Transverse colon (tissue), 4 donors: ENCODE results near the gene RPS2. TPM values are rescaled to one million over a fixed set of nuclear protein-coding genes. Genes with fewer than 3 reads are reported as not detected.
A peak's percentile ranks its signal among the peaks of the same experiment; 100 is the strongest.

Experiments used
- DNase-seq: peaks from one replicate; pipeline ENCODE4 v3.0.0-alpha.2; 2019
- H3K27ac ChIP-seq, 4 donors: fragments of 200-600 bp; sonication (generic); 2 replicates each; pipeline ENCODE4 v1.5.1; 2016 to 2018; ENCODE audit warnings: inconsistent platforms in 4 of 4
- H3K27me3 ChIP-seq: fragments of 200-600 bp; sonication (generic); 2 replicates; pipeline ENCODE4 v1.5.1; 2017; ENCODE audit warnings: inconsistent platforms
- H3K36me3 ChIP-seq, 4 donors: fragments of 200-600 bp; sonication (generic); 2 replicates each; pipeline ENCODE4 v1.5.1; 2017 to 2019; ENCODE audit warnings: inconsistent platforms in 4 of 4
- H3K4me1 ChIP-seq, 4 donors: fragments of 200-600 bp; sonication (generic); 2 replicates each; pipeline ENCODE4 v1.5.1; 2017 to 2020; ENCODE audit warnings: inconsistent platforms in 4 of 4
- H3K4me3 ChIP-seq, 4 donors: fragments of 200-600 bp; sonication (generic); 1 replicate in 1 of 4; 2 replicates in 3 of 4; pipeline versions ENCODE4 v1.5.1 to v1.6.1; 2017 to 2019; ENCODE audit warnings: inconsistent platforms in 4 of 4
- H3K9me3 ChIP-seq, 2 donors: fragments of 200-600 bp; sonication (generic); 2 replicates each; pipeline ENCODE4 v1.5.1; 2017 to 2019; ENCODE audit warnings: inconsistent platforms in 2 of 2
- CTCF ChIP-seq, 5 experiments: fragments of 200-600 bp in 3 of 5; fragments of 450-650 bp in 2 of 5; sonication (generic) in 3 of 5; IDR thresholded peaks; 1 replicate in 2 of 5; 2 replicates in 3 of 5; pipeline ENCODE4 v1.5.1; 2016 to 2017; ENCODE audit warnings: antibody characterized with exemption in 5 of 5, inconsistent platforms in 3 of 5, mild to moderate bottlenecking in 2 of 5, moderate library complexity in 1 of 5
- EP300 ChIP-seq: sonication (generic); formaldehyde crosslinking; IDR thresholded peaks from one replicate; pipeline ENCODE4 v1.6.1; 2017; ENCODE audit warnings: antibody characterized with exemption, low read depth
- POLR2A ChIP-seq: fragments of 450-650 bp; IDR thresholded peaks from one replicate; pipeline ENCODE4 v1.6.1; 2016; ENCODE audit warnings: antibody characterized with exemption, mild to moderate bottlenecking, moderate library complexity
- POLR2AphosphoS5 ChIP-seq, 3 donors: sonication (generic); formaldehyde crosslinking; IDR thresholded peaks; one replicate each; pipeline ENCODE4 v1.6.1; 2016; ENCODE audit warnings: antibody characterized with exemption in 3 of 3
- WGBS, 2 donors: methylation state at CpG; one replicate each; pipeline ENCODE4 v1.1.5; 2018; ENCODE audit warnings: low coverage in 1 of 2; 5-methylcytosine and 5-hydroxymethylcytosine counted together
- in situ Hi-C, 4 donors: fragments of 200-750 bp; cut with MboI; loops; one replicate each; pipeline versions ENCODE4 v1.15.0 to v1.15.1; 2017; ENCODE audit warnings: low sequenced_read_pairs in 3 of 4, low pct_ligation_motif_present in 1 of 4, low pct_unique_long_range_greater_than_20kb in 1 of 4
- intact Hi-C: fragments of 100-400 bp; cut with DNase I; formaldehyde crosslinking; loops from one replicate; pipeline ENCODE4 v1.15.1; 2023; ENCODE audit warnings: low total_unique reads
- total RNA-seq, 4 donors: library from RNA; depleted of rRNA; stranded (reverse); fragments of >200 nt; gene quantifications; one replicate each; pipeline ENCODE4 v1.1.0, GENCODE V29; 2016

Gene RPS2
- total RNA-seq, 4 donors from 2014 or later: 896 to 2,085 (median 1,613) TPM

GRCh38 chr16:1983544-1984346, 19.1 kb upstream of the RPS2 start, which contains the start of gene GFER:
TSS of gene GFER (plus strand) at chr16:1984193. CDS start at chr16:1984219, 26 bp downstream.
- 1% methylated on average over 37 of the region's 109 CpGs; no CpG with 5 or more reads in 1 of the 2 donors for WGBS, 2 donors
- in situ Hi-C loops: no loop called here
- H3K4me1 ChIP-seq: peaks cover 22 to 62% (median 57%) of the 10 kb centered on the region in 4 donors

GRCh38 chr16:1982991-1983543, 18.4 kb upstream of the RPS2 start:
- intact Hi-C loops (loop anchor here (10.0 kb wide), 1 partner anchor 682 kb away; no protein-coding TSS in a partner anchor), in situ Hi-C loops (no loop called here)
- peak overlapping the region in 3 of 4 donors; percentile 74 to 90 (median 89) for H3K4me3 ChIP-seq
- WGBS, 2 donors: 28 to 40% methylated on average over 1 to 19 of the region's 19 CpGs
- no peak for TF ChIP-seq EP300
- TF ChIP-seq POLR2A: no peak
- TF ChIP-seq CTCF (IDR thresholded peaks at IDR 0.05): peak in 1 of 5 experiments; percentile 3
- TF ChIP-seq POLR2AphosphoS5 (IDR thresholded peaks at IDR 0.05): no peak
- peaks cover 22 to 66% (median 60%) of the 10 kb centered on the region in 4 donors for H3K4me1 ChIP-seq
- H3K27me3 ChIP-seq: peaks cover 39% of the 10 kb centered on the region
- no peaks in the 10 kb centered on the region for H3K9me3 ChIP-seq
- H3K27ac ChIP-seq: peak overlapping the region; percentile 91 to 95 (median 93)
- DNase-seq: no peak
- H3K36me3 ChIP-seq: peaks cover 0 to 8% (median 2%) of the 10 kb centered on the region in 4 donors

More at GRCh38 chr16:1983544-1984346, 19.1 kb upstream of the RPS2 start, which contains the start of gene GFER:
- peaks cover 37% of the 10 kb centered on the region for H3K27me3 ChIP-seq
- TF ChIP-seq CTCF (IDR thresholded peaks at IDR 0.05): peak in 4 of 5 experiments; percentile 24 to 45 (median 30)
- TF ChIP-seq POLR2A: peak; percentile 71
- peak in 2 of 3 donors; percentile 72 to 76 for TF ChIP-seq POLR2AphosphoS5 (IDR thresholded peaks at IDR 0.05)
- TF ChIP-seq EP300: no peak
- no peaks in the 10 kb centered on the region for H3K9me3 ChIP-seq
- intact Hi-C loops: loop anchor here (10.0 kb wide), 1 partner anchor 681 kb away; no protein-coding TSS in a partner anchor
- peak within 1 kb of the TSS; percentile 91 to 95 (median 93) for H3K27ac ChIP-seq
- peak; percentile 92 for DNase-seq
- peak within 1 kb of the TSS; percentile 58 to 90 (median 82) for H3K4me3 ChIP-seq
- H3K36me3 ChIP-seq: peaks cover 0 to 7% (median 0%) of the 10 kb centered on the region in 4 donors

- Histone ChIP-seq H3K4me1 (peaks cover 22 to 66% (median 60%) of the 10 kb centered on the region in 4 donors), H3K27ac (peak overlapping the region; percentile 91 to 95 (median 93)), H3K9me3 (no peaks in the 10 kb centered on the region), H3K36me3 (peaks cover 0 to 14% (median 2%) of the 10 kb centered on the region in 4 donors), H3K4me3 (no peak overlapping the region), H3K27me3 (peaks cover 44% of the 10 kb centered on the region)
- intact Hi-C loops (loop anchor here (10.0 kb wide), 1 partner anchor 683 kb away; no protein-coding TSS in a partner anchor), in situ Hi-C loops (no loop called here)
- peak; percentile 78 for DNase-seq
- WGBS, 2 donors: 49% methylated on average over 5 of the region's 5 CpGs; no CpG with 5 or more reads in 1 of the 2 donors
- TF ChIP-seq CTCF (IDR thresholded peaks at IDR 0.05) (no peak), POLR2AphosphoS5 (IDR thresholded peaks at IDR 0.05) (peak in 2 of 3 donors; percentile 60 to 64), EP300 (no peak), POLR2A (peak; percentile 28)
Observed at GRCh38 chr16:1982013-1982433, 17.4 kb upstream of the RPS2 start.
